GM18508 (cell line): ENCODE measurements around the gene BPIFB4.

ENCODE experiments used
- ATAC-seq: cut with Tn5 transposase; IDR thresholded peaks from one replicate; pipeline ENCODE4 v1.9.1; 2021; ENCODE audit warnings: moderate number of reproducible peaks; ENCODE audit not compliant: insufficient read depth, unreplicated experiment

The BPIFB4 gene

DNA sequence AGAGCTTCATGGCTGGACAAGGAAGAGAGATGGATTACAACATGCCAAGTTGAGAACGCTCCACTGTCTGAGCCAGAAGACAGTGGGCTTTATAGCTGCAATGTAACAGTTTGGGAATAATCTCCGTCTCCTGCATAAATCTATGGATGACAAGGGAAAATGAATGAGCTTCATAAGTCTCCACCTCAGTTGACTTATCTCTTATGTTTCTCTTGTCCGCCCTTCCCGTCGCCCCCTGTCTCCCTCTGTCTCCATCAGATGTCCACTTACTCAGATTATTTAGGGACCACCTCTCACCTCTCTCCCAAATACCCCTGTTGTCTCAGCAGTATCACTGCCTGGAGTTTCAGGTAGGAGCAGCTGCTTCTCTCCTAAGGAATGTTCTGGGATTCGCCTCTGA lies 74.8 kb downstream of the BPIFB4 start:
- ATAC-seq, result no peak

- ATAC-seq, result no peak
Measured at GRCh38 chr20:33158637-33159385, 79.4 kb downstream of the BPIFB4 start.

GRCh38 chr20:33159713-33160112 lies 80.3 kb downstream of the BPIFB4 start:
- no peak for ATAC-seq

GRCh38 chr20:33160681-33161080 lies 81.2 kb downstream of the BPIFB4 start:
- ATAC-seq, result no peak
